ENCODE measurements around the gene DNM1. TPM values are rescaled to one million over a fixed set of nuclear protein-coding genes. Genes with fewer than 3 reads are reported as not detected.
A peak's percentile ranks its signal among the peaks of the same experiment; 100 is the strongest.

DNM1 gene
- total and polyA plus RNA-seq, 2 of the 8 experiments (the other 6 are each of a cell fraction or from before 2014, with no cell fraction given): 34.3 to 62.7 TPM

GRCh38 chr9:128185979-128186965 is 16.9 kb upstream of the DNM1 start:
- no peak overlapping the region for H4K8ac ChIP-seq (ENCODE audit: extremely low read depth, insufficient read depth, low read length)
- H2BK120ac ChIP-seq (replicated peaks; ENCODE audit: low read depth, low read length): no peak overlapping the region
- H2BK15ac ChIP-seq (ENCODE audit: low read length): no peak overlapping the region
- DNase-seq (ENCODE audit: low read depth in 1 of 2, low spot score in 2 of 2): no peak
- no peak overlapping the region for H3K4me3 ChIP-seq (ENCODE audit: extremely low read depth in 1 of 4, insufficient read depth in 2 of 4, low read depth in 3 of 4, low read length in 4 of 4)
- H3K79me1 ChIP-seq (ENCODE audit: low read depth, low read length): no peaks in the 10 kb centered on the region; the same call in 1 of the 2 replicates
- ChIA-PET CTCF (ENCODE audit: partially characterized antibody) (interaction anchor here (0.6 to 1.7 kb wide), 9 partner anchors 9 to 1188 kb away, joined by 3 to 7 read pairs (median 4); no protein-coding TSS in a partner anchor), POLR2A (ENCODE audit: partially characterized antibody) (interaction anchor here (1.2 to 2.1 kb wide), 3 partner anchors 9 to 17 kb away, joined by 3 to 6 read pairs (median 5); partner anchors contain the start of gene DNM1)
- no peak overlapping the region for H2AK5ac ChIP-seq (ENCODE audit: low read depth, low read length)
- peaks cover 2 to 20% (median 7%) of the 10 kb centered on the region in 4 experiments; a peak in 5 of 8 replicates for H3K36me3 ChIP-seq (ENCODE audit: control insufficient read depth in 2 of 4, insufficient read depth in 4 of 4, low read length in 3 of 4)
- peaks cover 0 to 8% (median 4%) of the 10 kb centered on the region in 4 experiments; a peak in 4 of 7 replicates for H3K4me1 ChIP-seq (replicated peaks in 1 of 4; ENCODE audit: control insufficient read depth in 3 of 4, insufficient read depth in 4 of 4, low read length in 3 of 4)
- H2BK20ac ChIP-seq (ENCODE audit: low read length): no peak overlapping the region
- no peak overlapping the region for H2BK12ac ChIP-seq (ENCODE audit: low read depth, low read length)
- WGBS, 2 experiments (ENCODE audit: extremely low coverage in 1 of 2, insufficient coverage in 1 of 2, insufficient read length in 1 of 2, insufficient replicate concordance in 2 of 2, low coverage in 1 of 2, low lambda C conversion rate in 2 of 2, missing lambda C conversion rate in 1 of 2): 91% methylated on average over 11 of the region's 11 CpGs; no CpG with 5 or more reads in 1 of the 2 experiments
- H3K18ac ChIP-seq (ENCODE audit: extremely low read depth, low read length): no peak overlapping the region
- H3K23ac ChIP-seq (ENCODE audit: insufficient read length): no peak overlapping the region
- FAIRE-seq: no peak
- no peak overlapping the region for H4K91ac ChIP-seq (replicated peaks; ENCODE audit: insufficient read length, low read length)
- H3K14ac ChIP-seq (ENCODE audit: insufficient read length): no peak overlapping the region
- H4K20me1 ChIP-seq (replicated peaks in 1 of 2; ENCODE audit: control insufficient read depth in 1 of 2, insufficient read depth in 2 of 2, low read length in 2 of 2): peaks cover 0 to 6% of the 10 kb centered on the region in 2 experiments
- no peak overlapping the region for H3K4me2 ChIP-seq (ENCODE audit: insufficient read depth in 1 of 2, low read depth in 2 of 2, low read length in 2 of 2)
- H2BK5ac ChIP-seq (ENCODE audit: low read depth, low read length): 0 out of 2 replicates have a peak overlapping the region, but pooled peaks have one; percentile 24
- H4K5ac ChIP-seq (ENCODE audit: insufficient read length, low read depth, low read length): no peak overlapping the region
- H3K79me2 ChIP-seq (ENCODE audit: control insufficient read depth in 1 of 2, insufficient read depth in 2 of 2, low read length in 2 of 2): no peaks in the 10 kb centered on the region
- H3K23me2 ChIP-seq (ENCODE audit: low read depth, low read length): peaks cover 6% of the 10 kb centered on the region; the same call in 1 of the 2 replicates
- H2AFZ ChIP-seq (ENCODE audit: low read length): no peak overlapping the region
- no peak overlapping the region; a peak in 1 of 7 replicates for H3K9ac ChIP-seq (replicated peaks in 1 of 4; ENCODE audit: extremely low read depth in 1 of 4, low read depth in 3 of 4, low read length in 3 of 4)
- no peaks in the 10 kb centered on the region for H3K9me3 ChIP-seq (ENCODE audit: insufficient read depth in 2 of 2, low read depth in 1 of 2, low read length in 1 of 2)
- no peak overlapping the region for H3K27ac ChIP-seq (ENCODE audit: low read depth, low read length)
- H3K56ac ChIP-seq (replicated peaks; ENCODE audit: insufficient read length, low read depth, low read length): no peak overlapping the region
- no peak overlapping the region for H3K4ac ChIP-seq (replicated peaks; ENCODE audit: insufficient read length, low read depth, low read length)
- no peaks in the 10 kb centered on the region for H3K27me3 ChIP-seq (replicated peaks in 1 of 4; ENCODE audit: control insufficient read depth in 3 of 4, extremely low read depth in 1 of 4, insufficient read depth in 3 of 4, low read length in 3 of 4)
- no peak for TF ChIP-seq TBP (IDR thresholded peaks at IDR 0.05; ENCODE audit: low read depth, low read length)
- TF ChIP-seq SP1 (IDR thresholded peaks at IDR 0.05; ENCODE audit: low read depth, low read length): no peak
- TF ChIP-seq HDAC2 (IDR thresholded peaks at IDR 0.05; ENCODE audit: borderline replicate concordance in 1 of 2, low read depth in 2 of 2, low read length in 2 of 2): no peak
- no peak for TF ChIP-seq TAF1 (IDR thresholded peaks at IDR 0.05; ENCODE audit: low read depth, low read length)
- TF ChIP-seq CBX5 (IDR thresholded peaks at IDR 0.05; ENCODE audit: low read depth, low read length): no peak
- TF ChIP-seq JUN (IDR thresholded peaks at IDR 0.05; ENCODE audit: low read depth, low read length): no peak
- TF ChIP-seq TCF12 (IDR thresholded peaks at IDR 0.05; ENCODE audit: low read depth, low read length): no peak
- no peak for TF ChIP-seq KDM4A (IDR thresholded peaks at IDR 0.05; ENCODE audit: low read depth, low read length, severe bottlenecking)
- no peak for TF ChIP-seq SRF (IDR thresholded peaks at IDR 0.05; ENCODE audit: low read depth, low read length)
- TF ChIP-seq USF2 (IDR thresholded peaks at IDR 0.05; ENCODE audit: low read length): no peak
